HepG2 (cell line): ENCODE results near the gene GCDH. TPM values are rescaled to one million over a fixed set of nuclear protein-coding genes. Genes with fewer than 3 reads are reported as not detected.

Experiments used
- ATF5 ChIP-seq: sonication (generic); formaldehyde crosslinking; IDR thresholded peaks from 2 replicates; pipeline ENCODE4 v1.4.0; 2020; ENCODE audit warnings: mild to moderate bottlenecking, low read depth, missing genetic modification reagents
- DNMT3B ChIP-seq: conservative IDR thresholded peaks from 2 replicates; pipeline ENCODE4 v1.6.1; 2016; ENCODE audit warnings: missing biosample characterization, control low read depth
- GMEB1 ChIP-seq: sonication (generic); formaldehyde crosslinking; IDR thresholded peaks from 2 replicates; pipeline ENCODE4 v1.5.1; 2020; ENCODE audit warnings: missing genetic modification reagents, mild to moderate bottlenecking, borderline replicate concordance
- HDAC1 ChIP-seq: sonication (generic); formaldehyde crosslinking; IDR thresholded peaks from 2 replicates; pipeline ENCODE4 v1.5.1; 2020; ENCODE audit warnings: mild to moderate bottlenecking, missing genetic modification reagents
- IRX3 ChIP-seq: sonication (generic); formaldehyde crosslinking; IDR thresholded peaks from 2 replicates; pipeline ENCODE4 v1.8.1; 2023; ENCODE audit warnings: mild to moderate bottlenecking, low read depth, missing genetic modification reagents, borderline replicate concordance
- ISX ChIP-seq: sonication (generic); formaldehyde crosslinking; conservative IDR thresholded peaks from 2 replicates; pipeline ENCODE4 v1.5.0; 2020; ENCODE audit warnings: missing genetic modification reagents
- MLLT10 ChIP-seq: sonication (generic); formaldehyde crosslinking; IDR thresholded peaks from 2 replicates; pipeline ENCODE4 v1.4.0; 2020; ENCODE audit warnings: missing genetic modification reagents
- NCOA1 ChIP-seq: sonication (generic); formaldehyde crosslinking; IDR thresholded peaks from 2 replicates; pipeline ENCODE4 v1.9.0; 2021; ENCODE audit warnings: missing genetic modification reagents
- NFYB ChIP-seq: sonication (generic); formaldehyde crosslinking; IDR thresholded peaks from 2 replicates; pipeline ENCODE4 v1.4.0; 2020; ENCODE audit warnings: missing genetic modification reagents
- NR0B2 ChIP-seq: sonication (generic); formaldehyde crosslinking; IDR thresholded peaks from 2 replicates; pipeline ENCODE4 v1.4.0; 2020; ENCODE audit warnings: mild to moderate bottlenecking, missing genetic modification reagents
- NR2F6 ChIP-seq, 2 experiments: IDR thresholded peaks; 2 replicates each; pipeline ENCODE4 v1.6.1; 2016; ENCODE audit warnings: antibody characterized with exemption in 1 of 2, mild to moderate bottlenecking in 1 of 2
- RBAK ChIP-seq: sonication (generic); formaldehyde crosslinking; IDR thresholded peaks from 2 replicates; pipeline ENCODE4 v1.5.1; 2020; ENCODE audit warnings: mild to moderate bottlenecking, missing genetic modification reagents
- TARDBP ChIP-seq: sonication (generic); formaldehyde crosslinking; IDR thresholded peaks from 2 replicates; pipeline ENCODE4 v1.8.0; 2022; ENCODE audit warnings: mild to moderate bottlenecking, missing genetic modification reagents
- THAP9 ChIP-seq: sonication (generic); formaldehyde crosslinking; IDR thresholded peaks from 2 replicates; pipeline ENCODE4; 2020; ENCODE audit warnings: missing genetic modification reagents, mild to moderate bottlenecking, borderline replicate concordance
- TIGD3 ChIP-seq: sonication (generic); formaldehyde crosslinking; IDR thresholded peaks from 2 replicates; pipeline ENCODE4 v1.5.1; 2020; ENCODE audit warnings: mild to moderate bottlenecking, missing genetic modification reagents, borderline replicate concordance
- ZBTB20 ChIP-seq: sonication (generic); formaldehyde crosslinking; IDR thresholded peaks from 2 replicates; pipeline ENCODE4 v1.8.1; 2023; ENCODE audit warnings: missing genetic modification reagents, low read depth, mild to moderate bottlenecking, borderline replicate concordance
- ZBTB8A ChIP-seq: sonication (generic); formaldehyde crosslinking; IDR thresholded peaks from 2 replicates; pipeline ENCODE4 v1.4.0; 2020; ENCODE audit warnings: mild to moderate bottlenecking, low read depth, missing genetic modification reagents, borderline replicate concordance
- ZNF230 ChIP-seq: sonication (generic); formaldehyde crosslinking; IDR thresholded peaks from 2 replicates; pipeline ENCODE4 v1.4.0; 2020; ENCODE audit warnings: mild to moderate bottlenecking, missing genetic modification reagents
- ZNF263 ChIP-seq: sonication (generic); formaldehyde crosslinking; IDR thresholded peaks from 2 replicates; pipeline ENCODE4 v1.4.0; 2020; ENCODE audit warnings: missing genetic modification reagents
- ZNF30 ChIP-seq: sonication (generic); formaldehyde crosslinking; IDR thresholded peaks from 2 replicates; pipeline ENCODE4 v1.5.0; 2020; ENCODE audit warnings: mild to moderate bottlenecking, missing genetic modification reagents
- ZNF33A ChIP-seq: sonication (generic); formaldehyde crosslinking; IDR thresholded peaks from 2 replicates; pipeline ENCODE4 v1.5.1; 2020; ENCODE audit warnings: missing genetic modification reagents, mild to moderate bottlenecking, moderate library complexity, borderline replicate concordance
- ZNF816 ChIP-seq: sonication (generic); formaldehyde crosslinking; IDR thresholded peaks from 2 replicates; pipeline ENCODE4 v1.8.0; 2022; ENCODE audit warnings: missing genetic modification reagents, mild to moderate bottlenecking, borderline replicate concordance
- ZSCAN25 ChIP-seq: sonication (generic); formaldehyde crosslinking; IDR thresholded peaks from 2 replicates; pipeline ENCODE4 v1.8.0; 2022; ENCODE audit warnings: mild to moderate bottlenecking, missing genetic modification reagents
- polyA plus RNA-seq, 8 experiments: library from polyadenylated mRNA; depleted of rRNA in 3 of 8; stranded (reverse) in 7 of 8; unstranded in 1 of 8; fragments of >200 nt; fragmentation: Illumina TruSeq in 4 of 8; extraction: Trizol in 4 of 8; gene quantifications; 2 replicates each; pipeline versions ENCODE4 v1.2.1 to v1.2.3, GENCODE V29; 2011 to 2016; ENCODE audit warnings: low read depth in 4 of 8, missing spikeins in 1 of 8, mixed read lengths in 1 of 8; ENCODE audit not compliant: insufficient read depth in 1 of 8
- total RNA-seq, 5 experiments: library from RNA; depleted of rRNA; stranded (reverse); fragments of >200 nt; fragmentation: Illumina TruSeq; extraction: Trizol; gene quantifications; 2 replicates each; pipeline ENCODE4 v1.2.3, GENCODE V29; 2016; ENCODE audit warnings: low read depth in 1 of 5

GCDH gene
- total and polyA plus RNA-seq, 2 of the 13 experiments (the other 11 are each of a cell fraction or from before 2014, with no cell fraction given), result 15.1 to 38.0 TPM

GRCh38 chr19:12884926-12885748 is 5.8 kb upstream of the GCDH start (continued):
- 0 out of 2 replicates have a peak, but pooled peaks have one; percentile 13 for TF ChIP-seq THAP9 (CRISPR knock-in tag)
- TF ChIP-seq ZNF263 (CRISPR knock-in tag), result no peak
- no peak for TF ChIP-seq ZNF33A (CRISPR knock-in tag)
- TF ChIP-seq ISX (CRISPR knock-in tag), result no peak
- TF ChIP-seq ZSCAN25 (CRISPR knock-in tag), result no peak
- 0 out of 2 replicates have a peak, but pooled peaks have one; percentile 39 for TF ChIP-seq ZNF816
- TF ChIP-seq NCOA1 (CRISPR knock-in tag), result no peak
- no peak for TF ChIP-seq ZNF30 (CRISPR knock-in tag)
- no peak for TF ChIP-seq IRX3
- TF ChIP-seq GMEB1 (CRISPR knock-in tag), result peak; percentile 67
- TF ChIP-seq NR2F6 (IDR thresholded peaks at IDR 0.05), result no peak
- no peak for TF ChIP-seq NR2F6 (CRISPR knock-in tag; IDR thresholded peaks at IDR 0.05)
- TF ChIP-seq TIGD3 (CRISPR knock-in tag), result no peak
- TF ChIP-seq ZNF230 (CRISPR knock-in tag), result no peak
- TF ChIP-seq ZBTB8A (CRISPR knock-in tag), result no peak
- no peak for TF ChIP-seq RBAK (CRISPR knock-in tag)
- TF ChIP-seq MLLT10, result no peak
- TF ChIP-seq NR0B2, result no peak; the same call in 1 of the 2 replicates
- TF ChIP-seq NFYB (CRISPR knock-in tag), result no peak
- TF ChIP-seq TARDBP (CRISPR knock-in tag), result no peak; the same call in 1 of the 2 replicates
- TF ChIP-seq DNMT3B, result no peak
- no peak for TF ChIP-seq ATF5 (CRISPR knock-in tag)
- TF ChIP-seq HDAC1 (CRISPR knock-in tag), result peak; percentile 29; the same call in 1 of the 2 replicates
- no peak for TF ChIP-seq ZBTB20 (CRISPR knock-in tag)
